Adrenal gland (tissue), 12 donors: ENCODE data around the gene LEF1. TPM values are rescaled to one million over a fixed set of nuclear protein-coding genes. Genes with fewer than 3 reads are reported as not detected.

Experiments used
- DNase-seq, 7 donors: peaks; one replicate each; pipeline ENCODE4 v3.0.0-alpha.2; 2019 to 2020
- H3K27ac ChIP-seq, 5 donors: fragments of 200-600 bp; sonication (generic) in 4 of 5; 1 replicate in 3 of 5; 2 replicates in 2 of 5; pipeline versions ENCODE4 v1.5.1 to v1.8.0; 2016 to 2020; ENCODE audit warnings: mild to moderate bottlenecking in 1 of 5
- H3K27me3 ChIP-seq: fragments of 200-600 bp; 2 replicates; pipeline ENCODE4 v1.8.0; 2021
- H3K36me3 ChIP-seq, 2 donors: fragments of 200-600 bp; replicated peaks in 1 of 2; 1 replicate in 1 of 2; 2 replicates in 1 of 2; pipeline versions ENCODE4 v1.5.1 to v1.8.0; 2018 to 2022
- H3K4me1 ChIP-seq, 2 donors: fragments of 200-600 bp; replicated peaks in 1 of 2; 1 replicate in 1 of 2; 2 replicates in 1 of 2; pipeline versions ENCODE4 v1.5.1 to v1.8.0; 2018 to 2021
- H3K4me3 ChIP-seq, 4 donors: fragments of 200-600 bp; sonication (generic) in 3 of 4; one replicate each; pipeline ENCODE4 v1.5.1; 2016 to 2018
- H3K9me3 ChIP-seq, 3 donors: fragments of 200-600 bp; sonication (generic) in 1 of 3; replicated peaks in 1 of 3; 1 replicate in 2 of 3; 2 replicates in 1 of 3; pipeline versions ENCODE4 v1.5.1 to v1.8.0; 2016 to 2021
- CTCF ChIP-seq, 6 experiments: fragments of 450-650 bp in 4 of 6; fragments of 200-600 bp in 2 of 6; sonication (generic) in 1 of 6; IDR thresholded peaks; 1 replicate in 5 of 6; 2 replicates in 1 of 6; pipeline versions ENCODE4 v1.5.1 to v1.8.0; 2016 to 2021; ENCODE audit warnings: antibody characterized with exemption in 6 of 6, mild to moderate bottlenecking in 2 of 6, moderate library complexity in 1 of 6
- POLR2A ChIP-seq, 2 donors: fragments of 450-650 bp; IDR thresholded peaks; one replicate each; pipeline ENCODE4 v1.6.1; 2017; ENCODE audit warnings: antibody characterized with exemption in 2 of 2, mild to moderate bottlenecking in 2 of 2, moderate library complexity in 1 of 2
- WGBS, 4 donors: extraction: QIAGEN DNeasy Blood & Tissue Kit in 2 of 4; methylation state at CpG; one replicate each; pipeline versions ENCODE4 v1.1.5 to v1.1.7; 2013 to 2017; 5-methylcytosine and 5-hydroxymethylcytosine counted together
- intact Hi-C, 2 donors: fragments of 100-400 bp; cut with DNase I; formaldehyde crosslinking; loops; one replicate each; pipeline versions ENCODE4 v1.14.1 to v1.15.0; 2022 to 2023
- polyA plus RNA-seq, 3 donors: library from polyadenylated mRNA; stranded (reverse); fragments of 200-250 nt in 2 of 3; fragments of 350-450 nt in 1 of 3; fragmentation: Illumina TruSeq in 1 of 3; extraction: RNeasy Lipid Tissue Mini Kit (QIAGEN cat#74804) in 1 of 3; gene quantifications; one replicate each; pipeline ENCODE4 v1.2.3, GENCODE V29; 2013 to 2014
- total RNA-seq, 9 donors: library from RNA; depleted of rRNA in 4 of 9; stranded (reverse); fragments of >200 nt in 4 of 9; fragments of 120-200 nt in 1 of 9; fragmentation: NEBNext Ultra II Directional in 1 of 9; extraction: Animal tissue kit (Norgen Biotek cat#: 25700) in 1 of 9; gene quantifications; one replicate each; pipeline versions ENCODE4 v1.1.0 to v1.2.4, GENCODE V29; 2013 to 2023
- donor health status: healthy with polysubstance abuse.
- donor health status: Bipolar disorder and iron deficiency.
- donor health status: DM: yes; HTN: yes; CAD: no.
- donor health status: DM: no; HTN: no; CAD: no.
- donor health status: DM: no; HTN: no; CAD: no.
- donor health status: DM: yes; HTN: yes; CAD: no.

The LEF1 gene
- total and polyA plus RNA-seq, 12 donors: 6.1 to 78.2 (median 41.5) TPM

GRCh38 chr4:108094131-108094530 lies 74.6 kb downstream of the LEF1 start:
- no peak for DNase-seq
- WGBS, 4 donors: 82 to 100% (median 92%) methylated on average over 1 to 2 of the region's 2 CpGs
- intact Hi-C loops: no loop called here

GRCh38 chr4:108092288-108092687 lies 76.4 kb downstream of the LEF1 start:
- no peak for DNase-seq
- H3K4me3 ChIP-seq: no peak overlapping the region
- no peak overlapping the region for H3K27ac ChIP-seq
- 94 to 100% (median 96%) methylated on average over 2 of the region's 2 CpGs for WGBS, 4 donors
- H3K9me3 ChIP-seq: no peaks in the 10 kb centered on the region
- no peaks in the 10 kb centered on the region for H3K4me1 ChIP-seq
- no peaks in the 10 kb centered on the region for H3K27me3 ChIP-seq
- no peaks in the 10 kb centered on the region for H3K36me3 ChIP-seq
- intact Hi-C loops: no loop called here
- no peak for TF ChIP-seq CTCF (IDR thresholded peaks at IDR 0.05)
- TF ChIP-seq POLR2A (IDR thresholded peaks at IDR 0.05): no peak

More at GRCh38 chr4:108094131-108094530, 74.6 kb downstream of the LEF1 start:
- H3K9me3 ChIP-seq: no peaks in the 10 kb centered on the region
- TF ChIP-seq POLR2A (IDR thresholded peaks at IDR 0.05) (no peak), CTCF (IDR thresholded peaks at IDR 0.05) (no peak)
- no peaks in the 10 kb centered on the region for H3K36me3 ChIP-seq
- H3K27me3 ChIP-seq: no peaks in the 10 kb centered on the region
- no peak overlapping the region for H3K4me3 ChIP-seq
- H3K4me1 ChIP-seq: no peaks in the 10 kb centered on the region
- H3K27ac ChIP-seq: no peak overlapping the region

GRCh38 chr4:108087293-108087967 lies 81.3 kb downstream of the LEF1 start:
- intact Hi-C loops: no loop called here
- 84 to 90% (median 89%) methylated on average over 6 of the region's 6 CpGs for WGBS, 4 donors
- TF ChIP-seq CTCF (IDR thresholded peaks at IDR 0.05) (no peak), POLR2A (IDR thresholded peaks at IDR 0.05) (no peak)

GRCh38 chr4:108081256-108081655 lies 87.5 kb downstream of the LEF1 start:
- H3K4me1 ChIP-seq: no peaks in the 10 kb centered on the region
- no peaks in the 10 kb centered on the region for H3K27me3 ChIP-seq
- no peaks in the 10 kb centered on the region for H3K9me3 ChIP-seq
- no peak overlapping the region for H3K27ac ChIP-seq
- no peak for DNase-seq
- WGBS, 4 donors: 90 to 96% (median 92%) methylated on average over 12 to 16 of the region's 16 CpGs
- no peak overlapping the region for H3K4me3 ChIP-seq
- TF ChIP-seq POLR2A (IDR thresholded peaks at IDR 0.05): no peak
- no peak for TF ChIP-seq CTCF (IDR thresholded peaks at IDR 0.05)
- peaks cover 3% of the 10 kb centered on the region in 2 donors for H3K36me3 ChIP-seq
- intact Hi-C loops: no loop called here

More at GRCh38 chr4:108087293-108087967, 81.3 kb downstream of the LEF1 start:
- Histone ChIP-seq H3K4me1 (no peaks in the 10 kb centered on the region), H3K27me3 (no peaks in the 10 kb centered on the region), H3K9me3 (no peaks in the 10 kb centered on the region), H3K36me3 (peaks cover 3% of the 10 kb centered on the region in 2 donors), H3K27ac (no peak overlapping the region), H3K4me3 (no peak overlapping the region)
- DNase-seq: no peak
